ENCODE results near the gene ALDOA.

ALDOA gene

GRCh38 chr16:30024451-30024850 lies 41.1 kb upstream of the ALDOA start:
- Histone ChIP-seq H3K9me3 (ENCODE audit: insufficient read depth, low read length) (no peaks in the 10 kb centered on the region), H3K4me1 (ENCODE audit: insufficient read depth, insufficient read length) (peaks cover 12% of the 10 kb centered on the region), H3K4me3 (ENCODE audit: insufficient read length, low read depth) (no peak overlapping the region), H3K36me3 (ENCODE audit: insufficient read depth, insufficient read length, low read length) (no peaks in the 10 kb centered on the region), H3K27me3 (ENCODE audit: insufficient read depth, insufficient read length) (peaks cover under 1% of the 10 kb centered on the region), H3K9ac (ENCODE audit: insufficient read length, low read depth) (no peak overlapping the region)
- DNase-seq (ENCODE audit: low read depth, low spot score), result no peak
- no peak for TF ChIP-seq YY1 (IDR thresholded peaks at IDR 0.05; ENCODE audit: insufficient read depth, insufficient read length)

- peaks cover 8% of the 10 kb centered on the region for H3K27me3 ChIP-seq (ENCODE audit: insufficient read depth, insufficient read length)
- no peak overlapping the region for H3K9ac ChIP-seq (ENCODE audit: insufficient read length, low read depth)
- H3K9me3 ChIP-seq (ENCODE audit: insufficient read depth, low read length), result no peaks in the 10 kb centered on the region
Observed at GRCh38 chr16:30025156-30025555, 40.4 kb upstream of the ALDOA start.

GRCh38 chr16:30025574-30025973 lies 40.0 kb upstream of the ALDOA start:
- H3K9ac ChIP-seq (ENCODE audit: insufficient read length, low read depth), result no peak overlapping the region
- H3K36me3 ChIP-seq (ENCODE audit: insufficient read depth, insufficient read length, low read length), result no peaks in the 10 kb centered on the region
- H3K9me3 ChIP-seq (ENCODE audit: insufficient read depth, low read length), result no peaks in the 10 kb centered on the region
- H3K27me3 ChIP-seq (ENCODE audit: insufficient read depth, insufficient read length), result peaks cover 11% of the 10 kb centered on the region
- H3K4me1 ChIP-seq (ENCODE audit: insufficient read depth, insufficient read length), result peaks cover 8% of the 10 kb centered on the region
- DNase-seq (ENCODE audit: low read depth, low spot score), result no peak
- no peak overlapping the region for H3K4me3 ChIP-seq (ENCODE audit: insufficient read length, low read depth)
- no peak for TF ChIP-seq ZNF274 (IDR thresholded peaks at IDR 0.05; ENCODE audit: low read depth, low read length)
- no peak for TF ChIP-seq SUZ12 (IDR thresholded peaks at IDR 0.05; ENCODE audit: extremely low read depth, insufficient read depth, insufficient read length)
- no peak for TF ChIP-seq YY1 (IDR thresholded peaks at IDR 0.05; ENCODE audit: insufficient read depth, insufficient read length)

More at GRCh38 chr16:30025156-30025555, 40.4 kb upstream of the ALDOA start:
- H3K4me3 ChIP-seq (ENCODE audit: insufficient read length, low read depth), result no peak overlapping the region
- no peaks in the 10 kb centered on the region for H3K36me3 ChIP-seq (ENCODE audit: insufficient read depth, insufficient read length, low read length)
- no peak for TF ChIP-seq YY1 (IDR thresholded peaks at IDR 0.05; ENCODE audit: insufficient read depth, insufficient read length)
- TF ChIP-seq SUZ12 (IDR thresholded peaks at IDR 0.05; ENCODE audit: extremely low read depth, insufficient read depth, insufficient read length), result no peak
- TF ChIP-seq ZNF274 (IDR thresholded peaks at IDR 0.05; ENCODE audit: low read depth, low read length), result no peak
- peaks cover 12% of the 10 kb centered on the region for H3K4me1 ChIP-seq (ENCODE audit: insufficient read depth, insufficient read length)
- no peak for DNase-seq (ENCODE audit: low read depth, low spot score)

- no peak overlapping the region for H3K9ac ChIP-seq (ENCODE audit: insufficient read length, low read depth)
- peaks cover 16% of the 10 kb centered on the region for H3K27me3 ChIP-seq (ENCODE audit: insufficient read depth, insufficient read length)
Observed at GRCh38 chr16:30026449-30026848, 39.1 kb upstream of the ALDOA start.

GRCh38 chr16:30027588-30028437 lies 37.7 kb upstream of the ALDOA start:
- H3K9ac ChIP-seq (ENCODE audit: insufficient read length, low read depth), result no peak overlapping the region
- DNase-seq (ENCODE audit: low read depth, low spot score), result no peak
- no peak overlapping the region for H3K4me3 ChIP-seq (ENCODE audit: insufficient read length, low read depth)
- peaks cover 18% of the 10 kb centered on the region for H3K27me3 ChIP-seq (ENCODE audit: insufficient read depth, insufficient read length)
- peaks cover 14% of the 10 kb centered on the region for H3K4me1 ChIP-seq (ENCODE audit: insufficient read depth, insufficient read length)
- H3K9me3 ChIP-seq (ENCODE audit: insufficient read depth, low read length), result no peaks in the 10 kb centered on the region
- no peaks in the 10 kb centered on the region for H3K36me3 ChIP-seq (ENCODE audit: insufficient read depth, insufficient read length, low read length)
- no peak for TF ChIP-seq YY1 (IDR thresholded peaks at IDR 0.05; ENCODE audit: insufficient read depth, insufficient read length)
- TF ChIP-seq ZNF274 (IDR thresholded peaks at IDR 0.05; ENCODE audit: low read depth, low read length), result no peak
- TF ChIP-seq SUZ12 (IDR thresholded peaks at IDR 0.05; ENCODE audit: extremely low read depth, insufficient read depth, insufficient read length), result no peak

More at GRCh38 chr16:30026449-30026848, 39.1 kb upstream of the ALDOA start:
- no peak for TF ChIP-seq ZNF274 (IDR thresholded peaks at IDR 0.05; ENCODE audit: low read depth, low read length)
- TF ChIP-seq YY1 (IDR thresholded peaks at IDR 0.05; ENCODE audit: insufficient read depth, insufficient read length), result no peak
- TF ChIP-seq SUZ12 (IDR thresholded peaks at IDR 0.05; ENCODE audit: extremely low read depth, insufficient read depth, insufficient read length), result no peak
- Histone ChIP-seq H3K4me3 (ENCODE audit: insufficient read length, low read depth) (no peak overlapping the region), H3K9me3 (ENCODE audit: insufficient read depth, low read length) (no peaks in the 10 kb centered on the region), H3K36me3 (ENCODE audit: insufficient read depth, insufficient read length, low read length) (no peaks in the 10 kb centered on the region), H3K4me1 (ENCODE audit: insufficient read depth, insufficient read length) (peaks cover 8% of the 10 kb centered on the region)
- DNase-seq (ENCODE audit: low read depth, low spot score), result no peak

- Histone ChIP-seq H3K4me3 (ENCODE audit: insufficient read length, low read depth) (no peak overlapping the region), H3K9me3 (ENCODE audit: insufficient read depth, low read length) (no peaks in the 10 kb centered on the region), H3K9ac (ENCODE audit: insufficient read length, low read depth) (no peak overlapping the region), H3K4me1 (ENCODE audit: insufficient read depth, insufficient read length) (peaks cover 14% of the 10 kb centered on the region), H3K36me3 (ENCODE audit: insufficient read depth, insufficient read length, low read length) (no peaks in the 10 kb centered on the region), H3K27me3 (ENCODE audit: insufficient read depth, insufficient read length) (peaks cover 18% of the 10 kb centered on the region)
- no peak for DNase-seq (ENCODE audit: low read depth, low spot score)
- TF ChIP-seq YY1 (IDR thresholded peaks at IDR 0.05; ENCODE audit: insufficient read depth, insufficient read length), result no peak
- TF ChIP-seq SUZ12 (IDR thresholded peaks at IDR 0.05; ENCODE audit: extremely low read depth, insufficient read depth, insufficient read length), result no peak
- no peak for TF ChIP-seq ZNF274 (IDR thresholded peaks at IDR 0.05; ENCODE audit: low read depth, low read length)
Observed at GRCh38 chr16:30028438-30029076, 37.0 kb upstream of the ALDOA start.

GRCh38 chr16:30030011-30030685 lies 35.4 kb upstream of the ALDOA start:
- H3K27me3 ChIP-seq (ENCODE audit: insufficient read depth, insufficient read length), result peaks cover 18% of the 10 kb centered on the region
- peaks cover 14% of the 10 kb centered on the region for H3K4me1 ChIP-seq (ENCODE audit: insufficient read depth, insufficient read length)
- TF ChIP-seq SUZ12 (IDR thresholded peaks at IDR 0.05; ENCODE audit: extremely low read depth, insufficient read depth, insufficient read length) (no peak), YY1 (IDR thresholded peaks at IDR 0.05; ENCODE audit: insufficient read depth, insufficient read length) (no peak)
- DNase-seq (ENCODE audit: low read depth, low spot score), result no peak
- H3K9ac ChIP-seq (ENCODE audit: insufficient read length, low read depth), result peak overlapping the region; percentile 2
- H3K9me3 ChIP-seq (ENCODE audit: insufficient read depth, low read length), result no peaks in the 10 kb centered on the region
- no peaks in the 10 kb centered on the region for H3K36me3 ChIP-seq (ENCODE audit: insufficient read depth, insufficient read length, low read length)
- H3K4me3 ChIP-seq (ENCODE audit: insufficient read length, low read depth), result peak overlapping the region; percentile 19
